ENCODE data around the gene TUB. TPM values are rescaled to one million over a fixed set of nuclear protein-coding genes. Genes with fewer than 3 reads are reported as not detected.

The TUB gene
- total and polyA plus RNA-seq, 2 of the 8 experiments (the other 6 are each of a cell fraction or from before 2014, with no cell fraction given) = 15.3 to 31.3 TPM

DNA sequence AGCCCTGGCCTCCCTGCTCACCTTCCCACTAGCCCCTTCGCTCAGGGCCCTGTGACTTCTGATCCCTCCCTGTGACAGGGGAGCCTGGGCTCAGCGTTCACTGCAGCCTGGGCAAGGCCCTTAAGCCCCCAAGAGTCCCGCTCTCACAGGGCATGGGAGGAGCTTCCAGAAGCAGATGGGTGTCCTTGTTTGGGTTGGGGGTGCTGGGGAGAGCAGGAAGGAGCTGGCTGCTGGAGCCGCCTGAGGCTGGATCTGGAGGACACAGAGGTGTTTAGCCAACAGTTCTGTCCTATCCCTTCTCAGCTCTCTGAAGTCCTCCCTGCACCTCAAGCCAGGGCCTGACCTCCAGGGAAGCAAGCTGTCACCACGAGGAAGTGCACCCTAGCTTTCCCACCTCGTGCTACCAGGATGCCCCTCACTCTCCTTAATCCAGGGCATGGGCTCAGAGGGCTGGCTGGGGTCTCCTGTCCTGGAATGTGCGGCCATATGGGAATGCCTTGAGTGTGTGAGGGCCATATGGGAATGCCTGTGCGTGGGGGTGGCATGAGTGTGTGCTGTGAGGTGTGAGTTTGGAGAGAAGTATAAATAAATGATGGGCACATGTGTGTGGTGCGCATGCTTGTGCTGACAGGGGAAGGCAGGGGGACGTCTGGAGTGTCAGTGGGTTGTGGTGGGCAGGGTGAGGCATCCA lies 25.0 kb upstream of the TUB start:
- POLR2A ChIA-PET (ENCODE audit: partially characterized antibody) = interaction anchor here (0.8 to 1.8 kb wide), 3 partner anchors 35 to 64 kb away, joined by 3 to 4 read pairs (median 3); no protein-coding TSS in a partner anchor
- CTCF ChIA-PET (ENCODE audit: partially characterized antibody) = interaction anchor here (0.6 to 31.7 kb wide), 18 partner anchors 8 to 368 kb away, joined by 3 to 1283 read pairs (median 12); partner anchors contain the start of gene TUB
- Histone ChIP-seq H3K9ac (replicated peaks in 1 of 4; ENCODE audit: extremely low read depth in 1 of 4, low read depth in 3 of 4, low read length in 3 of 4) (no peak overlapping the region), H3K14ac (ENCODE audit: insufficient read length) (no peak overlapping the region), H3K79me2 (ENCODE audit: control insufficient read depth in 1 of 2, insufficient read depth in 2 of 2, low read length in 2 of 2) (no peaks in the 10 kb centered on the region), H2AK5ac (ENCODE audit: low read depth, low read length) (no peak overlapping the region), H2BK5ac (ENCODE audit: low read depth, low read length) (peak overlapping the region; percentile 60; the same call in 1 of the 2 replicates), H2BK15ac (ENCODE audit: low read length) (no peak overlapping the region), H4K20me1 (replicated peaks in 1 of 2; ENCODE audit: control insufficient read depth in 1 of 2, insufficient read depth in 2 of 2, low read length in 2 of 2) (no peaks in the 10 kb centered on the region), H3K4ac (replicated peaks; ENCODE audit: insufficient read length, low read depth, low read length) (no peak overlapping the region), H3K36me3 (ENCODE audit: control insufficient read depth in 2 of 4, insufficient read depth in 4 of 4, low read length in 3 of 4) (no peaks in the 10 kb centered on the region), H3K4me1 (replicated peaks in 1 of 4; ENCODE audit: control insufficient read depth in 3 of 4, insufficient read depth in 4 of 4, low read length in 3 of 4) (peaks cover 0 to 5% (median 0%) of the 10 kb centered on the region in 4 experiments; a peak in 2 of 7 replicates), H3K9me3 (ENCODE audit: insufficient read depth in 2 of 2, low read depth in 1 of 2, low read length in 1 of 2) (no peaks in the 10 kb centered on the region), H4K91ac (replicated peaks; ENCODE audit: insufficient read length, low read length) (no peak overlapping the region), H4K8ac (ENCODE audit: extremely low read depth, insufficient read depth, low read length) (peak overlapping the region; percentile 16; the same call in 1 of the 2 replicates), H4K5ac (ENCODE audit: insufficient read length, low read depth, low read length) (no peak overlapping the region), H3K4me2 (ENCODE audit: insufficient read depth in 1 of 2, low read depth in 2 of 2, low read length in 2 of 2) (no peak overlapping the region), H3K18ac (ENCODE audit: extremely low read depth, low read length) (peak overlapping the region; percentile 32), H2BK20ac (ENCODE audit: low read length) (no peak overlapping the region), H3K27ac (ENCODE audit: low read depth, low read length) (no peak overlapping the region), H2BK120ac (replicated peaks; ENCODE audit: low read depth, low read length) (no peak overlapping the region), H2BK12ac (ENCODE audit: low read depth, low read length) (peak overlapping the region; percentile 80; the same call in 1 of the 2 replicates), H3K56ac (replicated peaks; ENCODE audit: insufficient read length, low read depth, low read length) (no peak overlapping the region), H3K23me2 (ENCODE audit: low read depth, low read length) (no peaks in the 10 kb centered on the region), H3K23ac (ENCODE audit: insufficient read length) (no peak overlapping the region), H2AFZ (ENCODE audit: low read length) (no peak overlapping the region), H3K4me3 (ENCODE audit: extremely low read depth in 1 of 4, insufficient read depth in 2 of 4, low read depth in 3 of 4, low read length in 4 of 4) (no peak overlapping the region), H3K79me1 (ENCODE audit: low read depth, low read length) (no peaks in the 10 kb centered on the region), H3K27me3 (replicated peaks in 1 of 4; ENCODE audit: control insufficient read depth in 3 of 4, extremely low read depth in 1 of 4, insufficient read depth in 3 of 4, low read length in 3 of 4) (no peaks in the 10 kb centered on the region)
- no peak for FAIRE-seq
- DNase-seq (ENCODE audit: low read depth in 1 of 2, low spot score in 2 of 2) = peak in 1 of 2 experiments; percentile 43
- 84% methylated on average over 10 of the region's 10 CpGs; no CpG with 5 or more reads in 1 of the 2 experiments for WGBS, 2 experiments (ENCODE audit: extremely low coverage in 1 of 2, insufficient coverage in 1 of 2, insufficient read length in 1 of 2, insufficient replicate concordance in 2 of 2, low coverage in 1 of 2, low lambda C conversion rate in 2 of 2, missing lambda C conversion rate in 1 of 2)
- no peak for TF ChIP-seq KDM1A (IDR thresholded peaks at IDR 0.05; ENCODE audit: borderline replicate concordance, low read length)
- no peak for TF ChIP-seq RFX5 (IDR thresholded peaks at IDR 0.05; ENCODE audit: borderline replicate concordance, low read depth, low read length)
- no peak for TF ChIP-seq GTF2F1 (IDR thresholded peaks at IDR 0.05; ENCODE audit: borderline replicate concordance, low read depth, low read length)
- TF ChIP-seq, protein P1, sequence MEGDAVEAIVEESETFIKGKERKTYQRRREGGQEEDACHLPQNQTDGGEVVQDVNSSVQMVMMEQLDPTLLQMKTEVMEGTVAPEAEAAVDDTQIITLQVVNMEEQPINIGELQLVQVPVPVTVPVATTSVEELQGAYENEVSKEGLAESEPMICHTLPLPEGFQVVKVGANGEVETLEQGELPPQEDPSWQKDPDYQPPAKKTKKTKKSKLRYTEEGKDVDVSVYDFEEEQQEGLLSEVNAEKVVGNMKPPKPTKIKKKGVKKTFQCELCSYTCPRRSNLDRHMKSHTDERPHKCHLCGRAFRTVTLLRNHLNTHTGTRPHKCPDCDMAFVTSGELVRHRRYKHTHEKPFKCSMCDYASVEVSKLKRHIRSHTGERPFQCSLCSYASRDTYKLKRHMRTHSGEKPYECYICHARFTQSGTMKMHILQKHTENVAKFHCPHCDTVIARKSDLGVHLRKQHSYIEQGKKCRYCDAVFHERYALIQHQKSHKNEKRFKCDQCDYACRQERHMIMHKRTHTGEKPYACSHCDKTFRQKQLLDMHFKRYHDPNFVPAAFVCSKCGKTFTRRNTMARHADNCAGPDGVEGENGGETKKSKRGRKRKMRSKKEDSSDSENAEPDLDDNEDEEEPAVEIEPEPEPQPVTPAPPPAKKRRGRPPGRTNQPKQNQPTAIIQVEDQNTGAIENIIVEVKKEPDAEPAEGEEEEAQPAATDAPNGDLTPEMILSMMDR (IDR thresholded peaks at IDR 0.05; ENCODE audit: control extremely low read depth in 1 of 3, insufficient read depth in 1 of 3, low read depth in 1 of 3, low read length in 3 of 3) = no peak
- TF ChIP-seq JUN (IDR thresholded peaks at IDR 0.05; ENCODE audit: low read depth, low read length) = no peak
- TF ChIP-seq HDAC2 (IDR thresholded peaks at IDR 0.05; ENCODE audit: borderline replicate concordance in 1 of 2, low read depth in 2 of 2, low read length in 2 of 2) = no peak
- TF ChIP-seq, protein P2, sequence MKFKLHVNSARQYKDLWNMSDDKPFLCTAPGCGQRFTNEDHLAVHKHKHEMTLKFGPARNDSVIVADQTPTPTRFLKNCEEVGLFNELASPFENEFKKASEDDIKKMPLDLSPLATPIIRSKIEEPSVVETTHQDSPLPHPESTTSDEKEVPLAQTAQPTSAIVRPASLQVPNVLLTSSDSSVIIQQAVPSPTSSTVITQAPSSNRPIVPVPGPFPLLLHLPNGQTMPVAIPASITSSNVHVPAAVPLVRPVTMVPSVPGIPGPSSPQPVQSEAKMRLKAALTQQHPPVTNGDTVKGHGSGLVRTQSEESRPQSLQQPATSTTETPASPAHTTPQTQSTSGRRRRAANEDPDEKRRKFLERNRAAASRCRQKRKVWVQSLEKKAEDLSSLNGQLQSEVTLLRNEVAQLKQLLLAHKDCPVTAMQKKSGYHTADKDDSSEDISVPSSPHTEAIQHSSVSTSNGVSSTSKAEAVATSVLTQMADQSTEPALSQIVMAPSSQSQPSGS (IDR thresholded peaks at IDR 0.05; ENCODE audit: low read length) = no peak
